ENCODE data around the gene TSPAN7. TPM values are rescaled to one million over a fixed set of nuclear protein-coding genes. Genes with fewer than 3 reads are reported as not detected.
A peak's percentile ranks its signal among the peaks of the same experiment; 100 is the strongest.

The TSPAN7 gene
- total RNA-seq, 1 donor from 2014 or later, result 1.1 TPM

GRCh38 chrX:38560776-38561125, 591 bp upstream of the TSPAN7 start:
- TF ChIP-seq CTCF (IDR thresholded peaks at IDR 0.05; ENCODE audit: insufficient read depth, low read length, severe bottlenecking), result no peak
- FAIRE-seq, result no peak

GRCh38 chrX:38561951-38562719, 793 bp downstream of the TSPAN7 start:
- Histone ChIP-seq H3K4me3 (ENCODE audit: low read depth, low read length) (peak overlapping the region; percentile 53), H3K27me3 (ENCODE audit: control insufficient read depth, insufficient read depth, low read length) (no peaks in the 10 kb centered on the region), H3K36me3 (ENCODE audit: control insufficient read depth, insufficient read depth, low read length) (no peaks in the 10 kb centered on the region)
- no peak for FAIRE-seq
- TF ChIP-seq CTCF (IDR thresholded peaks at IDR 0.05; ENCODE audit: insufficient read depth, low read length, severe bottlenecking), result no peak
- DNase-seq (ENCODE audit: low read depth), result no peak

More at GRCh38 chrX:38560776-38561125, 591 bp upstream of the TSPAN7 start:
- no peaks in the 10 kb centered on the region for H3K27me3 ChIP-seq (ENCODE audit: control insufficient read depth, insufficient read depth, low read length)
- H3K4me3 ChIP-seq (ENCODE audit: low read depth, low read length), result peak overlapping the region; percentile 55
- no peaks in the 10 kb centered on the region for H3K36me3 ChIP-seq (ENCODE audit: control insufficient read depth, insufficient read depth, low read length)
- DNase-seq (ENCODE audit: low read depth), result no peak

- DNase-seq (ENCODE audit: low read depth), result no peak
- Histone ChIP-seq H3K36me3 (ENCODE audit: control insufficient read depth, insufficient read depth, low read length) (no peaks in the 10 kb centered on the region), H3K27me3 (ENCODE audit: control insufficient read depth, insufficient read depth, low read length) (no peaks in the 10 kb centered on the region), H3K4me3 (ENCODE audit: low read depth, low read length) (peak overlapping the region; percentile 53)
- no peak for TF ChIP-seq CTCF (IDR thresholded peaks at IDR 0.05; ENCODE audit: insufficient read depth, low read length, severe bottlenecking)
- FAIRE-seq, result no peak
These were observed 1.7 kb downstream of the TSPAN7 start for GRCh38 chrX:38563030-38563429.

GRCh38 chrX:38570396-38570795, 9.1 kb downstream of the TSPAN7 start:
- FAIRE-seq, result no peak
- H3K4me3 ChIP-seq (ENCODE audit: low read depth, low read length), result no peak overlapping the region

GRCh38 chrX:38571058-38571457, 9.7 kb downstream of the TSPAN7 start:
- FAIRE-seq (no peak), DNase-seq (ENCODE audit: low read depth) (peak; percentile 74)

More at GRCh38 chrX:38570396-38570795, 9.1 kb downstream of the TSPAN7 start:
- Histone ChIP-seq H3K27me3 (ENCODE audit: control insufficient read depth, insufficient read depth, low read length) (no peaks in the 10 kb centered on the region), H3K36me3 (ENCODE audit: control insufficient read depth, insufficient read depth, low read length) (no peaks in the 10 kb centered on the region)
- DNase-seq (ENCODE audit: low read depth), result peak; percentile 82
- TF ChIP-seq CTCF (IDR thresholded peaks at IDR 0.05; ENCODE audit: insufficient read depth, low read length, severe bottlenecking), result no peak

More at GRCh38 chrX:38571058-38571457, 9.7 kb downstream of the TSPAN7 start:
- Histone ChIP-seq H3K27me3 (ENCODE audit: control insufficient read depth, insufficient read depth, low read length) (no peaks in the 10 kb centered on the region), H3K4me3 (ENCODE audit: low read depth, low read length) (no peak overlapping the region), H3K36me3 (ENCODE audit: control insufficient read depth, insufficient read depth, low read length) (no peaks in the 10 kb centered on the region)
- TF ChIP-seq CTCF (IDR thresholded peaks at IDR 0.05; ENCODE audit: insufficient read depth, low read length, severe bottlenecking), result no peak
